ENCODE results near the gene AIP. TPM values are rescaled to one million over a fixed set of nuclear protein-coding genes. Genes with fewer than 3 reads are reported as not detected.

The AIP gene
- total RNA-seq, 4 donors from 2014 or later: 30.5 to 58.4 (median 42.2) TPM

GRCh38 chr11:67466962-67467771 is 15.7 kb upstream of the AIP start:
- 50% methylated on average over 10 of the region's 11 CpGs for WGBS
- Histone ChIP-seq H3K4me3 (peak overlapping the region; percentile 96), H3K4me1 (peaks cover 61% of the 10 kb centered on the region), H3K27ac (peak overlapping the region; percentile 96), H3K36me3 (no peaks in the 10 kb centered on the region), H3K9me3 (no peaks in the 10 kb centered on the region), H3K27me3 (no peaks in the 10 kb centered on the region)
- no peak for DNase-seq (ENCODE audit: low spot score in 2 of 2)
- TF ChIP-seq EP300 (IDR thresholded peaks at IDR 0.05) (no peak), POLR2AphosphoS5 (IDR thresholded peaks at IDR 0.05) (no peak), POLR2A (IDR thresholded peaks at IDR 0.05) (no peak)
- TF ChIP-seq, protein P1, sequence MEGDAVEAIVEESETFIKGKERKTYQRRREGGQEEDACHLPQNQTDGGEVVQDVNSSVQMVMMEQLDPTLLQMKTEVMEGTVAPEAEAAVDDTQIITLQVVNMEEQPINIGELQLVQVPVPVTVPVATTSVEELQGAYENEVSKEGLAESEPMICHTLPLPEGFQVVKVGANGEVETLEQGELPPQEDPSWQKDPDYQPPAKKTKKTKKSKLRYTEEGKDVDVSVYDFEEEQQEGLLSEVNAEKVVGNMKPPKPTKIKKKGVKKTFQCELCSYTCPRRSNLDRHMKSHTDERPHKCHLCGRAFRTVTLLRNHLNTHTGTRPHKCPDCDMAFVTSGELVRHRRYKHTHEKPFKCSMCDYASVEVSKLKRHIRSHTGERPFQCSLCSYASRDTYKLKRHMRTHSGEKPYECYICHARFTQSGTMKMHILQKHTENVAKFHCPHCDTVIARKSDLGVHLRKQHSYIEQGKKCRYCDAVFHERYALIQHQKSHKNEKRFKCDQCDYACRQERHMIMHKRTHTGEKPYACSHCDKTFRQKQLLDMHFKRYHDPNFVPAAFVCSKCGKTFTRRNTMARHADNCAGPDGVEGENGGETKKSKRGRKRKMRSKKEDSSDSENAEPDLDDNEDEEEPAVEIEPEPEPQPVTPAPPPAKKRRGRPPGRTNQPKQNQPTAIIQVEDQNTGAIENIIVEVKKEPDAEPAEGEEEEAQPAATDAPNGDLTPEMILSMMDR (IDR thresholded peaks at IDR 0.05): no peak

DNA sequence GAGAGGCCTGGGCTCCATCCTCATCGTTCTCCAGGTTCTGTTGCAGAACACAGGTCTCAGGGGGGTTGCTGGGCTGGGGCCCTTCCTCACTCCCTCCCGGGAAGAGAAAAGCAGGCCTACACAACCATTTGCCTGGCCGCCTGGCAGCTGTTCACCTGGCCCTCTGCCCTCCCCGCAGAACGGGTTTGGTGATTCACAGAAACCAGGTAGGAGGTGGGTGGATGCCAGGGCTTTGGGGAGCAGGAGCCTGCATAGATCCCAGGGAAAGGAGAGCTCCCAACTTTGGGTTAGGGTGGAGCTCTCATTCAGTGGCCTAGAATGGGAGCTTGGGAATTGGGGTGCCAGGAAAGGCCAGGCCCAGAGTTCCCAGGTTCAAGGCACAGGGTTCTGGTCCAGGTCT is 14.8 kb upstream of the AIP start:
- Histone ChIP-seq H3K27ac (peak overlapping the region; percentile 96), H3K27me3 (no peaks in the 10 kb centered on the region), H3K4me3 (peak overlapping the region; percentile 96), H3K9me3 (no peaks in the 10 kb centered on the region), H3K36me3 (no peaks in the 10 kb centered on the region), H3K4me1 (peaks cover 58% of the 10 kb centered on the region)
- DNase-seq (ENCODE audit: low spot score in 2 of 2): peak in 1 of 2 donors; percentile 90
- TF ChIP-seq POLR2AphosphoS5 (IDR thresholded peaks at IDR 0.05): peak in 2 of 3 donors; percentile 23 to 27
- no peak for TF ChIP-seq EP300 (IDR thresholded peaks at IDR 0.05)
- no CpG with 5 or more reads among the region's 5 CpGs for WGBS

GRCh38 chr11:67468456-67468758 is 14.4 kb upstream of the AIP start:
- 2% methylated on average over 6 of the region's 6 CpGs for WGBS
- peaks cover 55% of the 10 kb centered on the region for H3K4me1 ChIP-seq
- peak overlapping the region; percentile 96 for H3K4me3 ChIP-seq
- H3K27me3 ChIP-seq: no peaks in the 10 kb centered on the region
- H3K36me3 ChIP-seq: no peaks in the 10 kb centered on the region
- no peaks in the 10 kb centered on the region for H3K9me3 ChIP-seq
- TF ChIP-seq, protein P1 (IDR thresholded peaks at IDR 0.05): no peak
- TF ChIP-seq POLR2A (IDR thresholded peaks at IDR 0.05) (no peak), EP300 (IDR thresholded peaks at IDR 0.05) (no peak), POLR2AphosphoS5 (IDR thresholded peaks at IDR 0.05) (no peak)
- DNase-seq (ENCODE audit: low spot score in 2 of 2): no peak
- peak overlapping the region; percentile 96 for H3K27ac ChIP-seq

- peak within 1 kb of the TSS; percentile 96 for H3K4me3 ChIP-seq
- 2% methylated on average over 40 of the region's 76 CpGs for WGBS
- H3K9me3 ChIP-seq: no peaks in the 10 kb centered on the region
- H3K27ac ChIP-seq: peak within 1 kb of the TSS; percentile 96
- H3K36me3 ChIP-seq: no peaks in the 10 kb centered on the region
- TF ChIP-seq, protein P1 (IDR thresholded peaks at IDR 0.05): peak in 1 of 2 donors; percentile 45
- TF ChIP-seq POLR2AphosphoS5 (IDR thresholded peaks at IDR 0.05) (peak in 2 of 3 donors; percentile 64 to 83), POLR2A (IDR thresholded peaks at IDR 0.05) (peak in 1 of 2 donors; percentile 53), EP300 (IDR thresholded peaks at IDR 0.05) (no peak)
- H3K27me3 ChIP-seq: no peaks in the 10 kb centered on the region
- DNase-seq (ENCODE audit: low spot score in 2 of 2): peak; percentile 95 to 96
- H3K4me1 ChIP-seq: peaks cover 49% of the 10 kb centered on the region
Measured at GRCh38 chr11:67468759-67469507, 13.9 kb upstream of the AIP start, which contains the start of gene TMEM134. Gene TMEM134 (minus strand): TSS chr11:67469251. CDS start chr11:67469192, 59 bp downstream.

DNA sequence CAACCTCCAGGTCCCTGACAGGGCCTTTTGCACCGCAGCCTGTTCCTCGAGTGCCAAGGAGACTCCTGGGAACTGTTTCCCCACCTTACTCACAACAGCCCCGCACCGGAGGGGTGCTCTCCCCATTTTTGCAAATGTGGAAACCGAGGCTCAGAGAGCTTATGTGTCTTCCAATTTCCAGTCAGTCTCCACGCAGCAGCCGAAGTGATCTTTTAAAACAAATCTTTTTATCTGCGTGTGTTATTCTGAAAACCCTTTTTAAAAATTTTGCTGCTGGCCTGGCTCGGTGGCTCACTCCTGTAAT is 13.4 kb upstream of the AIP start:
- Histone ChIP-seq H3K27me3 (no peaks in the 10 kb centered on the region), H3K4me1 (peaks cover 44% of the 10 kb centered on the region), H3K9me3 (no peaks in the 10 kb centered on the region), H3K4me3 (peak overlapping the region; percentile 96), H3K36me3 (no peaks in the 10 kb centered on the region), H3K27ac (peak overlapping the region; percentile 96)
- DNase-seq (ENCODE audit: low spot score in 2 of 2): no peak
- TF ChIP-seq, protein P1 (IDR thresholded peaks at IDR 0.05): no peak
- TF ChIP-seq EP300 (IDR thresholded peaks at IDR 0.05) (no peak), POLR2AphosphoS5 (IDR thresholded peaks at IDR 0.05) (no peak), POLR2A (IDR thresholded peaks at IDR 0.05) (no peak)
- WGBS: 7% methylated on average over 9 of the region's 9 CpGs

Measured in suprapubic skin (tissue), 4 donors.